IMR-90 (cell line): Measurements from ENCODE around the gene PLEKHB2. TPM values are rescaled to one million over a fixed set of nuclear protein-coding genes. Genes with fewer than 3 reads are reported as not detected.

Source experiments
- ATAC-seq: fragments of 200-7000 bp; cut with Tn5 transposase; 2 replicates; pipeline ENCODE4 v1.9.1; 2020; ENCODE audit warnings: low read depth, mild to moderate bottlenecking, moderate library complexity
- BruUV-seq: library from RNA; stranded (reverse); fragments of 400-500 nt; replicated peaks from 2 replicates; lab custom pipeline; 2021; lab: Mats Ljungman, UMichigan
- CTCF ChIA-PET: fragments of 300-600 bp; formaldehyde crosslinking; extraction: SDS; loops from one replicate; lab custom pipeline; 2021; ENCODE audit warnings: antibody characterized with exemption; lab: Yijun Ruan, JAX
- POLR2A ChIA-PET: fragments of 300-600 bp; sonication (Branson Sonifier 250); formaldehyde crosslinking; loops from one replicate; lab custom pipeline; 2022; ENCODE audit warnings: antibody characterized with exemption; ENCODE audit not compliant: unreplicated experiment; lab: Charles Lee
- DNase-seq: peaks from one replicate; pipeline ENCODE4 v3.0.0; 2013
- H2AFZ ChIP-seq: replicated peaks from 2 replicates; pipeline ENCODE3; 2013; ENCODE audit warnings: low read length, mild to moderate bottlenecking; ENCODE audit not compliant: poor library complexity
- H2AK5ac ChIP-seq: 2 replicates; pipeline ENCODE4 v1.6.1; 2013; ENCODE audit warnings: low read depth, low read length, inconsistent platforms
- H2AK9ac ChIP-seq: replicated peaks from 2 replicates; pipeline ENCODE3; 2013; ENCODE audit warnings: mild to moderate bottlenecking, low read depth, low read length, moderate library complexity; ENCODE audit not compliant: poor library complexity
- H2BK120ac ChIP-seq: 2 replicates; pipeline ENCODE4 v1.6.1; 2013; ENCODE audit warnings: low read depth, low read length, inconsistent platforms
- H2BK15ac ChIP-seq: 3 replicates; pipeline ENCODE4 v1.6.1; 2013; ENCODE audit warnings: low read depth, low read length, inconsistent platforms
- H2BK20ac ChIP-seq: 2 replicates; pipeline ENCODE4 v1.6.1; 2013; ENCODE audit warnings: low read depth, mild to moderate bottlenecking, inconsistent platforms, low read length, moderate library complexity
- H2BK5ac ChIP-seq: 2 replicates; pipeline ENCODE4 v1.6.1; 2013; ENCODE audit warnings: mild to moderate bottlenecking, low read depth, low read length, inconsistent platforms; ENCODE audit not compliant: poor library complexity, severe bottlenecking
- H3K14ac ChIP-seq: replicated peaks from 2 replicates; pipeline ENCODE4 v1.6.1; 2013; ENCODE audit warnings: low read depth, low read length, inconsistent platforms
- H3K18ac ChIP-seq: 2 replicates; pipeline ENCODE4 v1.6.1; 2013; ENCODE audit warnings: low read depth, low read length, control low read depth
- H3K23ac ChIP-seq: 2 replicates; pipeline ENCODE4 v1.6.1; 2013; ENCODE audit warnings: low read depth, low read length, inconsistent platforms
- H3K27ac ChIP-seq: 2 replicates; pipeline ENCODE4 v1.5.1; 2013; ENCODE audit warnings: mild to moderate bottlenecking, control low read depth, low read length; ENCODE audit not compliant: insufficient read depth
- H3K27me3 ChIP-seq: 2 replicates; pipeline ENCODE4 v1.6.1; 2013; ENCODE audit warnings: low read length; ENCODE audit not compliant: control insufficient read depth, insufficient read depth
- H3K36me3 ChIP-seq: 2 replicates; pipeline ENCODE4 v1.6.1; 2013; ENCODE audit warnings: low read length, mixed read lengths; ENCODE audit not compliant: control insufficient read depth, insufficient read depth
- H3K4ac ChIP-seq: 2 replicates; pipeline ENCODE4 v1.6.1; 2013; ENCODE audit warnings: low read depth, low read length, inconsistent platforms
- H3K4me1 ChIP-seq: 2 replicates; pipeline ENCODE4 v1.6.1; 2013; ENCODE audit warnings: low read length, mixed read lengths; ENCODE audit not compliant: control insufficient read depth, insufficient read depth
- H3K4me2 ChIP-seq: 2 replicates; pipeline ENCODE4 v1.6.1; 2013; ENCODE audit warnings: low read depth, mild to moderate bottlenecking, control low read depth, low read length, moderate library complexity
- H3K4me3 ChIP-seq: 2 replicates; pipeline ENCODE4 v1.5.1; 2013; ENCODE audit warnings: low read depth, mild to moderate bottlenecking, control low read depth, low read length, moderate library complexity; ENCODE audit not compliant: insufficient read depth
- H3K56ac ChIP-seq: 2 replicates; pipeline ENCODE4 v1.6.1; 2013; ENCODE audit warnings: low read length, inconsistent platforms; ENCODE audit not compliant: insufficient read depth; ENCODE audit errors: extremely low read depth
- H3K79me1 ChIP-seq, 2 experiments: 2 replicates each; pipeline ENCODE4 v1.6.1; 2013; ENCODE audit warnings: low read length in 2 of 2, inconsistent platforms in 1 of 2, low read depth in 1 of 2
- H3K9ac ChIP-seq: 2 replicates; pipeline ENCODE4 v1.6.1; 2013; ENCODE audit warnings: low read depth, low read length, control low read depth
- H3K9me1 ChIP-seq: 2 replicates; pipeline ENCODE4 v1.6.1; 2013; ENCODE audit warnings: low read length, inconsistent platforms; ENCODE audit not compliant: insufficient read depth
- H3K9me3 ChIP-seq: 2 replicates; pipeline ENCODE4 v1.6.1; 2013; ENCODE audit warnings: low read length; ENCODE audit not compliant: control insufficient read depth, insufficient read depth
- H4K20me1 ChIP-seq: 2 replicates; pipeline ENCODE4 v1.6.1; 2013; ENCODE audit warnings: low read length, inconsistent platforms; ENCODE audit not compliant: insufficient read depth
- H4K5ac ChIP-seq: 2 replicates; pipeline ENCODE4 v1.6.1; 2013; ENCODE audit warnings: mild to moderate bottlenecking, low read depth, low read length, control low read depth
- H4K8ac ChIP-seq, 2 experiments: 2 replicates each; pipeline ENCODE4 v1.6.1; 2013; ENCODE audit warnings: low read depth in 2 of 2, low read length in 2 of 2, control low read depth in 1 of 2, inconsistent platforms in 1 of 2
- H4K91ac ChIP-seq: 2 replicates; pipeline ENCODE4 v1.6.1; 2013; ENCODE audit warnings: low read depth, low read length, inconsistent platforms; ENCODE audit not compliant: insufficient read depth
- ELK1 ChIP-seq: fragments of 150-350 bp; IDR thresholded peaks from 2 replicates; pipeline ENCODE4 v1.6.1; 2016; ENCODE audit warnings: low read depth, mild to moderate bottlenecking, low read length, moderate library complexity, borderline replicate concordance
- WGBS, 2 experiments: methylation state at CpG; one replicate each; pipeline versions ENCODE4 v1.1.5 to v1.1.7; 2013; ENCODE audit warnings: missing lambda C conversion rate in 2 of 2; ENCODE audit not compliant: insufficient read length in 1 of 2; ENCODE audit errors: extremely low coverage in 2 of 2; 5-methylcytosine and 5-hydroxymethylcytosine counted together
- dilution Hi-C: fragments of 300-500 bp; cut with HindIII; formaldehyde crosslinking; loops from one replicate; pipeline ENCODE4 v1.14.3; 2018; ENCODE audit warnings: low sequenced_read_pairs; ENCODE audit not compliant: unreplicated experiment
- in situ Hi-C: fragments of 300-500 bp; cut with MboI; formaldehyde crosslinking; loops from 3 replicates; pipeline ENCODE4 v1.14.3; 2019; ENCODE audit warnings: low sequenced_read_pairs, inconsistent platforms, mixed read lengths
- intact Hi-C: fragments of 100-400 bp; cut with micrococcal nuclease; formaldehyde crosslinking; loops from 2 replicates; pipeline ENCODE4 v1.10.0; 2022
- polyA plus RNA-seq, 3 experiments: library from polyadenylated mRNA; depleted of rRNA; stranded (reverse); fragments of >200 nt; gene quantifications; 2 replicates each; pipeline ENCODE4 v1.2.3, GENCODE V29; 2012; ENCODE audit warnings: low replicate concordance in 1 of 3
- total RNA-seq: library from RNA; depleted of rRNA; stranded (reverse); fragments of >200 nt; gene quantifications from 2 replicates; pipeline ENCODE4 v1.2.3, GENCODE V29; 2012

The PLEKHB2 gene
- total and polyA plus RNA-seq, 2 of the 4 experiments (the other 2 are of a cell fraction) = 62.9 to 82.1 TPM

GRCh38 chr2:131125195-131125757, 20.1 kb downstream of the PLEKHB2 start:
- dilution Hi-C loops = no loop called here
- no peak overlapping the region for H4K5ac ChIP-seq
- CTCF ChIA-PET = interaction anchor here (1.5 kb wide), 1 partner anchor 9 kb away, joined by 3 read pairs; no protein-coding TSS in a partner anchor

More at GRCh38 chr2:131125195-131125757, 20.1 kb downstream of the PLEKHB2 start:
- Histone ChIP-seq H3K27ac (no peak overlapping the region), H3K9me1 (peaks cover 9% of the 10 kb centered on the region; the same call in 1 of the 2 replicates), H3K4me2 (no peak overlapping the region), H4K20me1 (peaks cover 11% of the 10 kb centered on the region), H3K27me3 (no peaks in the 10 kb centered on the region), H2AK9ac (no peak overlapping the region), H2BK120ac (no peak overlapping the region), H3K9ac (no peak overlapping the region), H2AFZ (no peak overlapping the region), H3K56ac (no peak overlapping the region), H2BK20ac (no peak overlapping the region), H3K23ac (no peak overlapping the region), H3K9me3 (no peaks in the 10 kb centered on the region), H2AK5ac (no peak overlapping the region), H4K8ac (no peak overlapping the region), H3K4me1 (no peaks in the 10 kb centered on the region), H2BK5ac (no peak overlapping the region), H2BK15ac (no peak overlapping the region), H4K91ac (no peak overlapping the region), H3K4ac (no peak overlapping the region), H3K14ac (no peak overlapping the region), H3K79me1 (peaks cover 30 to 42% of the 10 kb centered on the region in 2 experiments), H3K36me3 (peaks cover 35% of the 10 kb centered on the region), H3K4me3 (no peak overlapping the region), H3K18ac (no peak overlapping the region)
- in situ Hi-C loops = no loop called here
- 100% methylated on average over 3 of the region's 7 CpGs; no CpG with 5 or more reads in 1 of the 2 experiments for WGBS, 2 experiments
- POLR2A ChIA-PET = no interaction called here
- no peak for DNase-seq
- intact Hi-C loops = no loop called here
- BruUV-seq = no TSS peak
- no peak for ATAC-seq
- no peak for TF ChIP-seq ELK1
